Liver (tissue), 3 donors: Measurements from ENCODE around the gene HNRNPR.
"Not testable (repeated sequence)": the region's sequence is repeated elsewhere in the genome, so short reads cannot be mapped to it uniquely, and the experiment has no call there.

Experiments used
- CTCF ChIP-seq: fragments of 150-350 bp; IDR thresholded peaks from 2 replicates; pipeline ENCODE4 v1.5.1; 2017; ENCODE audit warnings: improper control_type of control experiment, low read depth, low read length; ENCODE audit not compliant: missing input control
- EGR1 ChIP-seq, 2 donors: IDR thresholded peaks; 2 replicates each; pipeline ENCODE4 v1.6.1; 2016 to 2018; ENCODE audit warnings: antibody characterized with exemption in 2 of 2, low read depth in 2 of 2
- FOXA1 ChIP-seq: IDR thresholded peaks from 2 replicates; pipeline ENCODE4 v1.6.1; 2016; ENCODE audit warnings: antibody characterized with exemption
- FOXA2 ChIP-seq: IDR thresholded peaks from 2 replicates; pipeline ENCODE4 v1.6.1; 2016; ENCODE audit warnings: antibody characterized with exemption
- GABPA ChIP-seq, 2 donors: IDR thresholded peaks in 1 of 2; conservative IDR thresholded peaks in 1 of 2; 2 replicates each; pipeline ENCODE4 v1.6.1; 2016; ENCODE audit warnings: antibody characterized with exemption in 2 of 2, mild to moderate bottlenecking in 1 of 2, moderate library complexity in 1 of 2
- HNF4G ChIP-seq: IDR thresholded peaks from 2 replicates; pipeline ENCODE4 v1.6.1; 2016; ENCODE audit warnings: antibody characterized with exemption
- JUND ChIP-seq, 2 donors: IDR thresholded peaks; 2 replicates each; pipeline ENCODE4 v1.6.1; 2016; ENCODE audit warnings: antibody characterized with exemption in 2 of 2
- RAD21 ChIP-seq, 2 donors: IDR thresholded peaks; 2 replicates each; pipeline ENCODE4 v1.6.1; 2016; ENCODE audit warnings: antibody characterized with exemption in 2 of 2, mild to moderate bottlenecking in 2 of 2
- RXRA ChIP-seq, 2 donors: IDR thresholded peaks; 2 replicates each; pipeline ENCODE4 v1.6.1; 2017 to 2018; ENCODE audit warnings: antibody characterized with exemption in 2 of 2, mild to moderate bottlenecking in 1 of 2
- TAF1 ChIP-seq: conservative IDR thresholded peaks from 2 replicates; pipeline ENCODE4 v1.6.1; 2016; ENCODE audit warnings: antibody characterized with exemption, mild to moderate bottlenecking
- YY1 ChIP-seq: IDR thresholded peaks from 2 replicates; pipeline ENCODE4 v1.6.1; 2016; ENCODE audit warnings: antibody characterized with exemption, mild to moderate bottlenecking
- ZBTB33 ChIP-seq: IDR thresholded peaks from 2 replicates; pipeline ENCODE4 v1.6.1; 2016; ENCODE audit warnings: antibody characterized with exemption
- TF ChIP-seq, protein P1 (sequence below): IDR thresholded peaks from 2 replicates; pipeline ENCODE4 v1.6.1; 2016; ENCODE audit warnings: antibody characterized with exemption, mild to moderate bottlenecking
- TF ChIP-seq, protein P2 (sequence below): IDR thresholded peaks from 2 replicates; pipeline ENCODE4 v1.6.1; 2016; ENCODE audit warnings: antibody characterized with exemption
- donor health status: healthy.
- donor health status: healthy.

DNA sequence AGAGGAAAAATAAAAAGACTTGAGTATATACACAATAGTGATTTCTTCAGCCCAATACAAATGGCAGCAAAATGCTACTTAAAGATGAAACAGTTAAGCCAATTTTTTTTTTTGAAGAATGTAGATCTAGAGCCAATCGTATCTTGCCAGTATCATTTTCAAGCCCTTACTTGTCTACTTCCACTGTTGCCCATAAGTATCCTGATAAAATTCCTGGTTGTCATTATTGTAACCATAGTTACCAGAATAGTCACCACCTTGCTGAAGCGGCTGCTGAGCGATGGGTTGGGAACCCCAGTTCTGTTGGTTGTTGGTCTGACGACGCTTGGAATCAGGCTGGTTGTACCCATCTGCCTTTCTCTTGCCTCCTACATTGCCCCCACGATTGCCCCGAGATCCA, 33.8 kb downstream of the HNRNPR start:
- not testable (repeated sequence) for TF ChIP-seq FOXA2; CTCF; JUND (IDR thresholded peaks at IDR 0.05); TAF1; EGR1 (IDR thresholded peaks at IDR 0.05; ENCODE audit: low read depth in 2 of 2); RXRA (IDR thresholded peaks at IDR 0.05); ZBTB33; RAD21 (IDR thresholded peaks at IDR 0.05); HNF4G; YY1; FOXA1; GABPA (IDR thresholded peaks at IDR 0.05 in 1 of 2, conservative IDR thresholded peaks at IDR 0.05 in 1 of 2)
- TF ChIP-seq, protein P1, sequence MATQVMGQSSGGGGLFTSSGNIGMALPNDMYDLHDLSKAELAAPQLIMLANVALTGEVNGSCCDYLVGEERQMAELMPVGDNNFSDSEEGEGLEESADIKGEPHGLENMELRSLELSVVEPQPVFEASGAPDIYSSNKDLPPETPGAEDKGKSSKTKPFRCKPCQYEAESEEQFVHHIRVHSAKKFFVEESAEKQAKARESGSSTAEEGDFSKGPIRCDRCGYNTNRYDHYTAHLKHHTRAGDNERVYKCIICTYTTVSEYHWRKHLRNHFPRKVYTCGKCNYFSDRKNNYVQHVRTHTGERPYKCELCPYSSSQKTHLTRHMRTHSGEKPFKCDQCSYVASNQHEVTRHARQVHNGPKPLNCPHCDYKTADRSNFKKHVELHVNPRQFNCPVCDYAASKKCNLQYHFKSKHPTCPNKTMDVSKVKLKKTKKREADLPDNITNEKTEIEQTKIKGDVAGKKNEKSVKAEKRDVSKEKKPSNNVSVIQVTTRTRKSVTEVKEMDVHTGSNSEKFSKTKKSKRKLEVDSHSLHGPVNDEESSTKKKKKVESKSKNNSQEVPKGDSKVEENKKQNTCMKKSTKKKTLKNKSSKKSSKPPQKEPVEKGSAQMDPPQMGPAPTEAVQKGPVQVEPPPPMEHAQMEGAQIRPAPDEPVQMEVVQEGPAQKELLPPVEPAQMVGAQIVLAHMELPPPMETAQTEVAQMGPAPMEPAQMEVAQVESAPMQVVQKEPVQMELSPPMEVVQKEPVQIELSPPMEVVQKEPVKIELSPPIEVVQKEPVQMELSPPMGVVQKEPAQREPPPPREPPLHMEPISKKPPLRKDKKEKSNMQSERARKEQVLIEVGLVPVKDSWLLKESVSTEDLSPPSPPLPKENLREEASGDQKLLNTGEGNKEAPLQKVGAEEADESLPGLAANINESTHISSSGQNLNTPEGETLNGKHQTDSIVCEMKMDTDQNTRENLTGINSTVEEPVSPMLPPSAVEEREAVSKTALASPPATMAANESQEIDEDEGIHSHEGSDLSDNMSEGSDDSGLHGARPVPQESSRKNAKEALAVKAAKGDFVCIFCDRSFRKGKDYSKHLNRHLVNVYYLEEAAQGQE = not testable (repeated sequence)
- TF ChIP-seq, protein P2, sequence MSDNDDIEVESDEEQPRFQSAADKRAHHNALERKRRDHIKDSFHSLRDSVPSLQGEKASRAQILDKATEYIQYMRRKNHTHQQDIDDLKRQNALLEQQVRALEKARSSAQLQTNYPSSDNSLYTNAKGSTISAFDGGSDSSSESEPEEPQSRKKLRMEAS = not testable (repeated sequence)
